Measurements from ENCODE around the gene GET4.

DNA sequence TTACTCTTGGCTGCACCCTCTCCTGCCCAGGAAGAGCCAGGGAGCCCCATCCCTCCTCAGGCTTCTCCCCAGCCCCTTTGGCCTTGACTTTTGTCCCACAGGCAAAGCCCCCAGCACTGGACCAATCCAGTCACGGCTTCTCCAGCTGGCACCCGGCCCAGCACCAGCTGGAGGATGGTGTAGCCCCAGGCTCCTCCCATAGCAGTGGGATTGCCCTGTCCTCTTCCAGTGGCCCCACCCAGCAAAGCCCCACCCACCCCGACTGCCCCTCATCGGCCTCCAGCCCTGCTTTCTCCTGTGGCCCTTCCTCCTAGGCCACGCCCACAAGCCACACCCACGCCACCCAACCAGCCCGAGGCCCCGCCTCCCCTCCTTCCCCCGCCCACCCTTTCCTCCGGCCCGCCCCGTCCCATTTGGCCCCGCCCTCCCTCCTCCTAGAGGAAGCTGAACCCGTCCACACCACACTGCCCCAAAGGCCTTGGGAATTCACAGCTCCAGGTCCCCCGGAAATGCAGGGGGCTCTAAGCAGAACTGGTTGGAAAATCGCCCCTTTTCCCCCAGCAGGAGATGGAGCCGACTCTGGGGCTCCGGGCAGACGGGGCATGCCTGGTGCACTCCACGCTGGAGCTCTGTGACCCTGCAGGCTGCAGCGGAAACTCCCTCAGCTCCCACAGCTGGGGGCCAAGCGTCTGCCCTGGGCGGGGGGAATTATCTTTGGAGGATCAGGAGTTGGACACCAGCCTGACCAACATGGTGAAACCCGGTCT lies 25.2 kb downstream of the GET4 start:
- TF ChIP-seq, protein P1, sequence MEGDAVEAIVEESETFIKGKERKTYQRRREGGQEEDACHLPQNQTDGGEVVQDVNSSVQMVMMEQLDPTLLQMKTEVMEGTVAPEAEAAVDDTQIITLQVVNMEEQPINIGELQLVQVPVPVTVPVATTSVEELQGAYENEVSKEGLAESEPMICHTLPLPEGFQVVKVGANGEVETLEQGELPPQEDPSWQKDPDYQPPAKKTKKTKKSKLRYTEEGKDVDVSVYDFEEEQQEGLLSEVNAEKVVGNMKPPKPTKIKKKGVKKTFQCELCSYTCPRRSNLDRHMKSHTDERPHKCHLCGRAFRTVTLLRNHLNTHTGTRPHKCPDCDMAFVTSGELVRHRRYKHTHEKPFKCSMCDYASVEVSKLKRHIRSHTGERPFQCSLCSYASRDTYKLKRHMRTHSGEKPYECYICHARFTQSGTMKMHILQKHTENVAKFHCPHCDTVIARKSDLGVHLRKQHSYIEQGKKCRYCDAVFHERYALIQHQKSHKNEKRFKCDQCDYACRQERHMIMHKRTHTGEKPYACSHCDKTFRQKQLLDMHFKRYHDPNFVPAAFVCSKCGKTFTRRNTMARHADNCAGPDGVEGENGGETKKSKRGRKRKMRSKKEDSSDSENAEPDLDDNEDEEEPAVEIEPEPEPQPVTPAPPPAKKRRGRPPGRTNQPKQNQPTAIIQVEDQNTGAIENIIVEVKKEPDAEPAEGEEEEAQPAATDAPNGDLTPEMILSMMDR (IDR thresholded peaks at IDR 0.05) = no peak
- TF ChIP-seq POLR2A (IDR thresholded peaks at IDR 0.05) = no peak

Measured in lower leg skin (tissue), 3 donors.